RPMI7951 (cell line): ENCODE results near the gene TMEM252. TPM values are rescaled to one million over a fixed set of nuclear protein-coding genes. Genes with fewer than 3 reads are reported as not detected.
A peak's percentile ranks its signal among the peaks of the same experiment; 100 is the strongest.

Source experiments
- DNase-seq: peaks from one replicate; pipeline ENCODE4 v3.0.0-alpha.2; 2012; ENCODE audit warnings: low read depth
- total RNA-seq: library from RNA; depleted of rRNA; stranded (reverse); fragments of >200 nt; shearing (Covaris generic); gene quantifications from 2 replicates; pipeline ENCODE4 v1.2.3, GENCODE V29; 2014; rRNA removed

Gene TMEM252, protein sequence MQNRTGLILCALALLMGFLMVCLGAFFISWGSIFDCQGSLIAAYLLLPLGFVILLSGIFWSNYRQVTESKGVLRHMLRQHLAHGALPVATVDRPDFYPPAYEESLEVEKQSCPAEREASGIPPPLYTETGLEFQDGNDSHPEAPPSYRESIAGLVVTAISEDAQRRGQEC
- not detected in 2 replicates for total RNA-seq

DNA sequence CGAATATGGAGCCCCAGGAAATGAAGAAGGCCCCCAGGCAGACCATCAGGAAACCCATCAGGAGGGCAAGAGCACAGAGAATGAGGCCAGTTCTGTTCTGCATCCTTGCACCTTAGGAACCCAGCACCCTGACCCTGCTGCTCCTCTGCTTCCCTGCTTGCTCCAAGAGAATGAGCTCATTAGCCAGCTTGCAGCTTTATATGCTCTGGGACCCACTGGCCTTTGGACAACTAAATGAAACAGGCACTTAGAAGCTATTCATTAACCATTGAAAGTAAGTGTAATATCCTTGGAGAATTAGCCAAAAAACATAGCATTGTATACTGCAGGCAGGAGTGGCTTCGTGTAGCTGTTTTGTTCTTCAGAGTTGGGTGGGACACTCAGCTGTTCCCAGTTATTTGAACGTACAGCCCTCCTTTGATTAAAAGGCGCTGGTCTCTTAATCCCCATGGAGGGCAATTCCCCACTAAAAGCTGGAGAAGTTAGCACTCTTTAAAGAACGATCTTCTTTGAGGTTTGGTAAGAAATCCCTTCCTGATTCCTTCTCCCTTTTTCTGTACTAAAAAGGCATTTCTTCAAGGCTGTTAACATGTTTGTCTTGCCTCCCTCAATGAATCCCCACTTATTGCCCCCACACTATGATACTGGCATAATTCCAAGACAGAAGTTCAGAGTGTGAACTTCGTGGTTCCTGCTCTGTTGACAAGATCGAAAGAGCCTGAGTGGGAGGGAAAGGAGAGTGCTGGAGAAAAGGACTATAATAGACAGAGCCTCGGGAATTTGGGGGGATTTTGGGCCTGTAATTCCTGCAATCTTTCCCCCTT, at the start of gene TMEM252:
Gene TMEM252, minus strand, starts transcription at position 172 of the 824 bp plus-strand sequence. Its CDS starts 69 bp downstream, at position 103.
- no peak for DNase-seq

DNA sequence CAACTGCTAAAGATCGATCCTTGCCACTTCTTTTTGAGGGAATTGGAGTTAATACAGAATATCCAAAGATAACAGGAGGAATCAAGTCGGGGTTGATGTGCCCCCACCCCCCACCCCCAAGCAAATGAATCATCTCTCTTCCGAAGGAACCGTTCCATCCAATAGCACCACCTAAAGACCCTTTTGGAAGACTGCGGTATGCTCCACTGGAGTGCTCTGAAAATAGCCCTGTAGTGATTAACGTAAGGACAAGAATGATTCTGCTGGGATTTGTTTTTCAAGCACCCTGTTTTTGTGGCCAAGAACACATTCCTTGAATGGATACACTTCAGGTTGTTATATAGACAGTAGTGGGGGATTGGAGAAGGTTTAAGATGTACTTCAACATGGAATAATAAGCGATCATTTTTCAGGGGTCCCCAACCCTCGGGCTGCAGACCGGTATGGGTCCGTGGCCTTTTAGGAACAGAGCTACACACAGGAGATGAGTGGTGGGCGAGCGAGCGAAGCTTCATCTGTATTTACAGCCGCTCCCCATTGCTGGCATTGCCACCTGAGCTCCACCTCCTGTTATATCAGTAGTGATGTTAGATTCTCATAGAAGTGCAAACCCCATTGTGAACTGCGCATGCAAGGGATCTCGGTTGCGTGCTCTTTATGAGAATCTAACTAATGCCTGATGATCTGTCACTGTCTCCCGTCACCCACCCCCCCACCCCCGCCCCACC, 44.5 kb upstream of the TMEM252 start:
- DNase-seq = no peak

DNA sequence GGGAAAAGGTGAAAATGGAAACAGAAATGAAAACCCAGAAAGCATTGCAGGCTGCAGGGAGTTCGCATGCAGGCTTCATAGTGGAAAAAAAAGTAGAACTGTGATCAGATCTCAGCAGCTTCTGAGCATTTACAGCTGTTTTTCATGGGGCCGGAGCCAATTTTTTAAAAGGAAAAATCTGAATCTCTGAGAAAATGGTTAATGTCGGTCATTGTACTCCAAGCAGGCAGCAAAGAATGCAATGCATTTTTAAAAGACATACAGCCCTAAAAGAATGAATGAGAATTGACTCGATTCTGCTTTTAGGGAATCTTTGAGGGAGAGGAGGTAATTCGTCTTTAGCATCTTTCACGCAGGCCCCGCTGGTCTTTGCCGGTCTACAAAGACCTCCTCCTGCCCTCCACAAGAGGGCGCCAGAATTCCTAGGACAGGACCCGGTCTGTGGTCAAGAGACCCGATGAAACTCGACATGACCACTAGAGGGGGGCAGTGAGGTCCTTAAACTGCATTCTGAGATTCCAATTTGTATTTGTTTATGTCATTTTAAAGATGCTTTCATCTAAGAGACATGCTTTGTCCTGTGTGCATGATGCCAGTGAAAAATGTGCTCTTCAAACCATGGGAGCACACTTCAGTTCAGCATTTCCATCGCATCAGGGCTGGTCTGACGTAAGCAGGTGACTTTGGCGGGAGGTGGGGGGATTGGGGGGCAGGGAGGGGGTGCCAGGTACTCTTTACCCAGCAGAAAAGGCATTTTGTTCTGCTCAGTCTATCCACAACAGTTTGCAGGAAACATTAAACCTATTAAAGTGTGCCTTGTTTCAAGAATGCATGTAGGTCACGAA, 43.7 kb upstream of the TMEM252 start:
- peak; percentile 71 for DNase-seq

DNA sequence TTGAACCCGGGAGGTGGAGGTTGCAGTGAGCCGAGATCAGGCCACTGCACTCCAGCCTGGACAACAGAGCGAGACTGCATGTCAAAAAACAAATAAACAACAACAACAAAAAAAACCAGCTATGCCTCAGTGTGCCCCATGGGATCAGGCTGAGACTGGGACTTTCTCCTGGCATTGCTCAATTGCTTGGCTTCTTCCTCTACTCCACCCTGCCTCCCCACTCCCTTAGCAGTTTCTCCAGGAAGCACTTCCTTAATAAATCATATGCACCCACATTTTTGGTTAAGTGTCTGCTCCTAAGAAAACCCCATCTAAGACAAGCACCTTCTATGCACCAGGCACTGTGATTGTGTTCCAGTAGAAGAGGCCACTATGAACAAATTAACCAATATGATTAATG, 41.0 kb upstream of the TMEM252 start:
- no peak for DNase-seq

DNA sequence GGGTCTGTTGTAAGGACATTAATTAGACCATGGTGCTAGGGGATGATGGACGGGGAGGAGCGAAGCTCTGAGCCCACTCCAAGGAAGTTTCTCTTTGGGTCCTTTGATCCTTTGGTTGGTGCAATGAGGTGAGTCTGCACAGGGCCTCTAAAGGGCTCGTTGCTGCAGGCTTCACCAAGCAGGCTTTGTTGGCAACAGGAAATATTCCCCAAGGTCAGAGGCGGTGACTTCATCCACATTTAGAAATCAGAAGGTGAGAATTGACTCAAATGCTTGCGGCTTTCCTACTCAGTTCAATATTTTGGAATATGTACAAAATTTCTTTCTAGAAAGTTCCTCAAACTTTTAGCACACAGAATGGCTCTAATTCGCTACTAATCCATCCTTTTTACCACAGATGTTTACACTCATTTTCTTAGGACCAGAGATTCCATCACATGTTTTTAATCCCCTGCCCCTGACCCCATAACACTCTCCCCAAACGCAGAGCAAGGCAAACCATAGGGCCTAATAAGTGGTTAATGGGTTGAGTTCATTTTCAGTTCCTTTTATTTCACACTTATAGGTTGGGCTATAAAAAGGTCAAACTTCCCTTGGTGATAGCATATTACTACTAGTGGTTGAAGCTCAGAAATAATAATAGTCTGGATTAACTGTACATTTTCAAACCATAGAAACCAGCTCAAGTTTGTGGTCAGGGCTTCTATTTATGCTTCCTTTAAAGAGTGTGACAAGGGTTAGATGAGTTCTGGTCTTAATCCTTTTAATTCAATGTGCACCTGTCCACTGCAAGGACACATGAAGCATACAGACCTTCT, 37.3 kb upstream of the TMEM252 start:
- no peak for DNase-seq

DNA sequence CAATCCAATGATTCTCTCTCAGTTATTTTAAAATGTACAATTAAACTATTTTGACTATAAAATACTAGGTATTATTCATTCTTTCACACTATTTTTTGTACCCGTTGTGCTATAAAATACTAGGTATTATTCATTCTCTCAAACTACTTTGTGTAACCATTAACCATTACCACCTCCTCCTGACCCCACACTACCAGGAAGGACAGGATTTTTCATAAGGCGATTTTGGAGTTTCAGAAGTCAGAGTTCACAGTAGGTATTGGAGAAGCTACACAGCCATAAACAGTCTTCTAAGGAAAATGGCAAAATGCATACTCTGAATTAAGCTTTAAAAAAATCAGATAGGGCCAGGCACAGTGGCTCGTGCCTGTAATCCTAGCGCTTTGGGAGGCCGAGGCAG, 35.1 kb upstream of the TMEM252 start:
- DNase-seq = no peak

DNA sequence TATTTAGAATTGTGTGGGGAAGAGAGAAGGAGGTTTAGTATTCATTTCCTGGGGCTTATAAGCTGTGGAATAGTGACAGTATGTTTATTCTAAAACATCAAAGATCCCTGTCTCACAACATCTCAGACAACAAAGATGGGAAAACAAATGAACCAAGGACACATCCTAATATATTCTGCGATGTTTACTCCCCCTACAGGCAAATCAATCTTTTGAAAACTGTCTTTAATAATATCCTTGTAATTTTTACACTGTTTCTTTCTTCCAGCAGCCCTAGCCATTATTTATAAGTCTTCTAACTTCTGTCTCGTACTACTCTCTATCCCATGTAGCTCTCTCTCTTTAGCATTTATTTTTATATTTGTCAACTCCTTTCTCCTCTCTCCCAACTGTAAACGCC, 33.5 kb upstream of the TMEM252 start:
- no peak for DNase-seq

DNA sequence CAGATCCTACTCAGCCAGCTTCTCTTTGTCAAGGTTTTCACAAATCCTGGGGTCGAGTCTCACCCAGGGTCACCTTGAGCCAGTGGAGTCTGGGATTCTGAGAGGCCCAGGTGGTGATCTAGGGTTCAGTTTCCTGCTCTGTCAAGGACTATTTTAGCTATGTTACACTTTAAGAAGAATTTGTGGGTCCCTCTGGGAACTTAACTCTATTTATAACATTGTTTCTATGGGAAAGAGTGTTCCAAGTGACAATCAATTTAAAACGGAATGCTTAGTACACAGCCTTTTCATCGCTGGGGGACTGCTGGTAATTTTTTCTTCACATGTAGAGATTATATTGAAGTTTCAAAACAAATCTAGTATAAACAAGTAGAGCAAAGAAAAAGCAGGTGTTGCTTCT, 26.9 kb upstream of the TMEM252 start:
- no peak for DNase-seq

DNA sequence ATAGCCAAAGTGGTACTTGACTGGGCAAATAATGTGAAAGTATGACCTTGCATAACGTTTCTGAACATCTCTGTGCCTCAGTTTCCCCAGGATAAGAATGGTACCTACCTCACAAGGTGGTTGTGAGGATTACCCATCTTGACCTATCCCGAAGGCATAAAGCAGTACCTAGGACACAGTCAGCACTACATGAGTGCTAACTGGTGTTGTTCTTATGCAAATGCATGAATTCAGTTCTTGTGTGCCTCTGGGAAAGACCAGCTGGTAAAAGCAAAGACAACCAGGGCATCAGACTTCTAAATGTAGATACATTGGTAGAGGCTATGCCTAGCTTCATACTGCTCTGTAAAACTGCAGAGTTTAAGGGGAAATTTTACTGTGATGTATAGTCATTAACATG, 21.8 kb upstream of the TMEM252 start:
- DNase-seq = no peak

DNA sequence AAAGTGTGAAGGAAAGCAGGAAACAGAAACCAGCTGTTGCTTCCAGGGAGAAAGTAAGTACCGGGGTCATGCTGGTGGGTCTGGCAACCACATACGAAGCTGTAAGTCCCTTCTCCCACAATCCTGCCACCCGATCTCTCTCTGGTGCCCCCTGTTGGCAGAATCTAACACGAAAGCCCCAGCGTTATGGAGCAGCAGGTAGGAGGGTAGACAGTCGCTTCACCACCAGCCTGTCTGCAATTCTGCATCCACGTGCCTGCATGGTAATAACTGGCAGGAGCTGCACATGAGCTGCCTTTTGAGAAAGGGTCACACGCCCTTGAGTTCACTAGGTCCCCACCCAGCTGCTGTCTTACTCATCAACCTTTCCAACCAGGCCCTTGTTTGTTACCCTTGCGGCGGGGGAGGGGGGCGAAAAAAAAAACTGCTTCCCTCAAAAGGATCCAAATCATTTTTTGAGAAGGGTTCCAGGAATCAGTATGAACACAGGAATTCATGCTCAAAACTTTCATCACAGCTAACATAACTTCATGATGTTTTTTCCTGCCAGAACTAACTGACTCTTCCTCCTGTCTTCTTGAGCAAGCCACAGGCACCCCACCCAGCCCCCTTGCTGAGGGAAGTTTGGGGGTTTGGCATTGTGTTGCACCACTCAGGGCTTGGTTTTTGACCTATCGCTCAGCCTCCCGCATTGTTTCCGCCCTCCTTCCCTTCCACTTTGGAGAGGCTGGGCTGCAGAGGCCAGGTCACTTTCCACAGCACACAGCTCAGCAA, 19.6 kb upstream of the TMEM252 start:
- no peak for DNase-seq

DNA sequence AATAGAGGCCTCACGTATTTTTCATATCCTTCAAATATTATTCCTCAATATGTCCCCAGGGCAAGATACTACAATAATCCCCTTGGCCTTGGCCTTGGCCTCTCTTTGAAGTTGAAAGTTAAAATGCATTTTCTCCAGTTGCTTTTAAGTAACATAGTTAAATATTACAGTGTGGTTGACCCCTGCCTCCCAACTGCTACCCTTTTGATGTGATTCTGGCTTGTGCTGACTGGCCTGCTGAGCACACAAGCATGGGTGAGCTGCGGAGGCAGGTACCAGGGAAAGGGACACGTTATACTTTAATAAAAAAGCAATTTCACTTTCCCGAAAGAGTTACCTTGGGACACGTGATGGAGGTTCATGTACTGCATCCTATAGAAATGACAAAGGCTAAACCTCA, 17.9 kb upstream of the TMEM252 start:
- no peak for DNase-seq

DNA sequence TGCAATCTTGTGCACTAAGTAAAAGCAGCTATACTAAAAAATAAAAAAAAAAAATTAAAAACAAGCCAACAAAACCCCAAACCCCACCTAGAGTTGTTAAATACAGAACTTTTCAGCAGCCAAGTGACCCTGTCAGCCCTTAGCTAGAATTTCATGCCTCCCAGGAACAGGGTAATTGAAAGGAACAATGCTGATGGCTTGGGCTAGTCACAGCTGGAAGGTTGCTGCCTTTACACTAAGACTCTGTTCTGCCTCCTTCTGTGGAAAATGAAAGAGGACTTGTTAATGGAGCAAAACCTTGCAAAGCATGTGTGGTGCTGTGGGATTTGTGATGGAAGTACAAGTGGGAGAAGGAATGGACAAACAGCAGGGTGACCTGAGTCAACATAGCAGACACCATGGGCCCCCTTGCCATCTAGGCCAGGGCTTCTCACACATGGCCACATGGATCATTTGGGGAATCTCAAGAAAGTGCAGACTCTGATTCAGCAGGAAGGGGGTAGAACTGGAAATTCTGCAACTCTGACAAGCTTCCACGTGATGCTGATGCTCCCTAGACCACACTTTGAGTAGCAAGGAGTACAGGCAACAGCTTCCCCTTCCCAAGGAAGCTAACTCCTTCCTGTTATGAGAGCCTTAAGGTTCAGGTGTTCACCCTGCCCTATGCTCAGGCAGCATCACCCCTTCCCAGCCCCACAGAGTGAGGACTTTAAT, 14.9 kb upstream of the TMEM252 start:
- DNase-seq = no peak

DNA sequence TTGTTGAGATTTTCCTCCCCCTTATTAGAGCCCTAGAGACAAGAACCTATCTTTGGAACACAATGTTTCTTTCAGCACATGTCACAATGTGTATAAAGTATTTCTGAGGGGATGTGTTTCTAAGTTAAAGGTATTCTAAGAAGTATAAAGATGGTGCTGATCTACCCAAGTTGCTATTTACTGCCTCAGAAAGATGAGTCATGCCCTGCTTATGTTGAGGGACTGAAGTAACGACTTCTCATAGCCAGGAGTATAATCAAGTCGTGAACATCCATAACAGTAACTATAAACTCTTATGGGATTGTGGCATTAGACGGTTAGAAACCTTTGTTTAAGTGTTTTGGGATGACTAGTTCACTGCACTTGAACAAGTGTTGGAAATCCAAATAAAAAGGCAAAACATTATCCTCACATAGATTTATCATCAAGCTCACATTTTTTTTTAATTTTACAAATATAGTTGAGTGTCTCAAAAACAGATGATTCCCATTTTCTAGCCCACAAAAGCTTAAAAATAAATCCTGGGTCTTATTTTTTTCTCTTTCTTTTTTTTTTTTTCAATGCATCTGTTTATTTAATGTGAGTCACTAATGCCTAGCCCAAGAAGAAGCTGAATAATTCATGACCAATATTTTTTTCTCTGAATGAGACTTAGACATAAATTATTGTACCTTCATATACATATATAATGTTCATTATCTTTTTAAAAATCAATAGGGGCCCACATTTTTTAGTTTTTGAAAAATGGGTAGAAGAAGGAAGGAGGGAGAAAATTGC, 12.2 kb upstream of the TMEM252 start:
- peak; percentile 5 for DNase-seq

DNA sequence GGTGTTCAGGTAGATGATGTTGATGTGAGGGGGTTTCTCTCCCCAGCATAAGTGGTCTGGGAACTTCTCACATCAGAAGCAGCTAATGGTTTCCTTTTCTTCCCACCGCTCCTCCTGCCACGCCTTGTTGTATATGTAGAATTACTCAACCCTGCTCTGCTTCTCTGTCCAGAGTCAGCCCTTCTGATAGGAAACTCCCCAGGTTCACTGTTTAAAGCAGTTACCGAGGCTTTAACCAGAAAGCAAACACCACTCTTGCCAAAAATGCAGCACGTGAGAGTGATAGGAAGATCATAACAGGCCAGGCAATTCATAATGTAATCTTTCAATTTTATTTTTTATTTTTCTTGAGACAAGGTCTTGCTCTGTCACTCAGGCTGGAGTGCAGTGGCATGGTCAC, 10.5 kb upstream of the TMEM252 start:
- no peak for DNase-seq

DNA sequence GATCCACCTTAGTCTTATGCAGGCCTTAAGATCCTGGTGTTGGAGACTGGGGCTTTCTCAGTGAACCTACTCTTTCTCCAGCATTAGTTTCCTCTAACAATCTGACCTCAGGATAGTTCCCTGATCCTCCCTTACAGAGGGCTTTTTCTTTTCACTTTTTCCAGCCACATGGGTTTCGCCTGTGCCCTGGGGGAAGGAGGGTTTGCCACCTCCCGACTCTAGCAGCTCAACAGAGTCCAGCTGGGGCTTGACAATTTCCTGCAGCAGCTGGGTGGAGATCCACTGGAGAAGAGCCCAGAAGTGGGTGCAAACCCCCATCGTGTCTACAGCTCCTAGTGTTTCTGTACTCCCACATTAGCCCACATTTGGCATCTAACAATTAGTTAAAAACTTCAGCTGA, 7.6 kb upstream of the TMEM252 start:
- no peak for DNase-seq

DNA sequence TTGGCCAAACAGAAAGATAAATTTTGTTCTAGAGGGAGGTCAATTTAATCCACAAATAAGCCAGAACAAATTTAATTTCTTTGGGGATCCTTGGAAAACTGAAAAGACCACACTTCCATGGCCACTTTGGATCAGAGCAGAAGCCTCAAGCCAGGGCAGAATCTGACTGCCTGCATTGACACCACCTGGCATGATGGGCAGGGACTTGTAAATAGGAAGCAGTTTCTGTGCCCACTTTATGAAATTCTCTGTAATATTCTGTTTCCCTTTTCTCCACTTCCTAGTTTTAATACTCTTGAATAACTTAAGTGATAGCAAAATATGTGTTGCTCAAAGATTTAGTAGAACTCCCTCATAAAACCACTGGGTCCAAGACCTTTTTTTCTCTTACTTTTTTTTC, 6.7 kb upstream of the TMEM252 start:
- no peak for DNase-seq

DNA sequence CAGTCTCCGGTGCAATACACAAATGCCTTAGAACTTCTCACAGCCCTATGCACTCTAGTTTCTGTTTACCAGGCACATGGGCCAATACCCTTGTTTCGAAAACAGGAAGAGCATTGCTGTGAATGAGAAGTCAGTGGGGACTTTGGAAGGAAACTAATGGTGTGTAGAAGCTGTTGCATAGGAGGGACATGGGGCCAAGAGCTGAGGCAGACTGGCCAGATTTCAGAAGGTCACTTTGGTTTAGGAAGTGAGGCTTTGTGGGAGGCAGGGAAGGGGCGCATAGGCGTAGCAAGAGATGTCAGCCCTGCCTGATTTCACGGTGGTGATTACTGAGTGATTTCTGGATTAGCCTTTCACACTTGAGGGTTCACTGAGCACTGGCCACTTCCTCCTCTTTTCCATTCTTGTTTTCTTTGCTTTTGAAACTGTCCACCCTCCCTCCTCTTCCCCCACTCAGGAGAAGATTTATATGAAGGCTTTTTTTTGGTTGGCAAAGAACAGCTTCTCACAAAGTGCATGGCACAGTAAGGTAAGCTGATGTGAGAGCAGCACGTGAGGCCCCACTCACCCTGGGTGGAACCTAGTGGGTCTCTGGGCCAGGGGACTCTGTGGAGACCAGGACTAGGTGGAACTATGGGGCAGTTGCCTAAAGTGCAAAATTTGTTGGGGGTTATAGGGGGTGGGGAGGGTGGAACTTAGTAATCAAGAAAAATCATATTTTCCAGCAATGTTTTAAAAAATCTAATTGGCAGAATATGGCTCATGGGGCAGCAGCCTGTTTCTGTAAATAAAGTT, 6.1 kb upstream of the TMEM252 start:
- DNase-seq = no peak
